OCI-LY7 (cell line): Measurements from ENCODE around the gene THOC7. TPM values are rescaled to one million over a fixed set of nuclear protein-coding genes. Genes with fewer than 3 reads are reported as not detected.

Source experiments
- BruUV-seq: library from RNA; stranded (reverse); fragments of 400-500 nt; replicated peaks from 2 replicates; lab custom pipeline; 2021; lab: Mats Ljungman, UMichigan
- CTCF ChIA-PET: fragments of 300-600 bp; sonication (Branson Sonifier 250); formaldehyde crosslinking; loops from one replicate; lab custom pipeline; 2022; ENCODE audit warnings: antibody characterized with exemption; ENCODE audit not compliant: unreplicated experiment; lab: Charles Lee
- POLR2A ChIA-PET: fragments of 300-600 bp; sonication (Branson Sonifier 250); formaldehyde crosslinking; loops from one replicate; lab custom pipeline; 2022; ENCODE audit warnings: antibody characterized with exemption; lab: Charles Lee
- DNase-seq: peaks from one replicate; pipeline ENCODE4 v3.0.0-alpha.2; 2015; ENCODE audit warnings: low spot score
- H2AFZ ChIP-seq: fragments of 200-600 bp; sonication (generic), shearing (Covaris generic); 2 replicates; pipeline ENCODE4 v1.6.1; 2014; ENCODE audit warnings: mild to moderate bottlenecking, antibody characterized with exemption, low read length, moderate library complexity
- H3K27ac ChIP-seq: fragments of 200-600 bp; sonication (generic); 2 replicates; pipeline ENCODE4 v1.5.1; 2014; ENCODE audit warnings: mixed run types, low read depth, mild to moderate bottlenecking, moderate library complexity, low read length, inconsistent platforms; ENCODE audit not compliant: poor library complexity, severe bottlenecking
- H3K36me3 ChIP-seq: fragments of 200-600 bp; sonication (generic); 2 replicates; pipeline ENCODE4 v1.6.1; 2014; ENCODE audit warnings: mild to moderate bottlenecking, antibody characterized with exemption, low read length, moderate library complexity, mixed read lengths; ENCODE audit not compliant: insufficient read depth
- H3K4me1 ChIP-seq: fragments of 200-600 bp; sonication (generic); 2 replicates; pipeline ENCODE4 v1.5.1; 2014; ENCODE audit warnings: mild to moderate bottlenecking, low read length; ENCODE audit not compliant: insufficient read depth, poor library complexity, severe bottlenecking
- H3K4me2 ChIP-seq: fragments of 200-600 bp; sonication (generic); 2 replicates; pipeline ENCODE4 v1.6.1; 2014; ENCODE audit warnings: mild to moderate bottlenecking, low read length
- H3K4me3 ChIP-seq: fragments of 200-600 bp; sonication (generic); 2 replicates; pipeline ENCODE4 v1.5.1; 2014; ENCODE audit warnings: mild to moderate bottlenecking, low read depth, low read length; ENCODE audit not compliant: poor library complexity, severe bottlenecking
- H3K79me2 ChIP-seq: fragments of 200-600 bp; sonication (generic); 2 replicates; pipeline ENCODE4 v1.6.1; 2016; ENCODE audit warnings: low read depth, mild to moderate bottlenecking, low read length, moderate library complexity, mixed read lengths; ENCODE audit not compliant: insufficient read depth
- H3K9me2 ChIP-seq: fragments of 200-600 bp; sonication (generic); 2 replicates; pipeline ENCODE4 v1.6.1; 2016; ENCODE audit warnings: mild to moderate bottlenecking, low read length, mixed read lengths; ENCODE audit not compliant: insufficient read depth
- H3K9me3 ChIP-seq: fragments of 200-600 bp; sonication (generic); 2 replicates; pipeline ENCODE4 v1.6.1; 2014; ENCODE audit warnings: mild to moderate bottlenecking, mixed run types, low read length, mixed read lengths
- H4K20me1 ChIP-seq: fragments of 200-600 bp; sonication (generic); 2 replicates; pipeline ENCODE4 v1.6.1; 2014; ENCODE audit warnings: mild to moderate bottlenecking, antibody characterized with exemption, low read length, moderate library complexity, mixed read lengths; ENCODE audit not compliant: insufficient read depth
- EZH2phosphoT487 ChIP-seq: fragments of 200-600 bp; sonication (generic); IDR thresholded peaks from 2 replicates; pipeline ENCODE4 v1.6.1; 2018; ENCODE audit warnings: low read depth, borderline replicate concordance, mild to moderate bottlenecking, mixed run types, antibody characterized with exemption, low read length, moderate library complexity, mixed read lengths
- intact Hi-C: fragments of 100-400 bp; cut with micrococcal nuclease; formaldehyde crosslinking; loops from one replicate; pipeline ENCODE4 v1.10.0; 2022; ENCODE audit not compliant: unreplicated experiment
- total RNA-seq, 2 experiments: library from RNA; depleted of rRNA in 1 of 2; stranded (reverse); fragments of >200 nt in 1 of 2; shearing (Covaris generic) in 1 of 2; gene quantifications; 2 replicates each; pipeline ENCODE4 v1.2.3, GENCODE V29; 2014 to 2022
- TF ChIP-seq, protein P1 (sequence below): fragments of 200-600 bp; sonication (generic); conservative IDR thresholded peaks from 2 replicates; pipeline ENCODE4 v1.5.1; 2014; ENCODE audit warnings: mild to moderate bottlenecking, antibody characterized with exemption, low read length, moderate library complexity, mixed read lengths

The THOC7 gene
- total RNA-seq, 2 experiments from 2014 or later: 62.2 to 103 TPM

- ChIA-PET CTCF (no interaction called here), POLR2A (no interaction called here)
- Histone ChIP-seq H3K79me2 (peaks cover 17% of the 10 kb centered on the region), H3K4me3 (no peak overlapping the region), H3K4me2 (no peak overlapping the region), H3K9me2 (no peaks in the 10 kb centered on the region), H3K27ac (no peak overlapping the region), H3K9me3 (no peaks in the 10 kb centered on the region), H4K20me1 (peaks cover 6% of the 10 kb centered on the region; the same call in 1 of the 2 replicates), H3K4me1 (no peaks in the 10 kb centered on the region), H3K36me3 (peaks cover 25% of the 10 kb centered on the region), H2AFZ (no peak overlapping the region)
- intact Hi-C loops: no loop called here
- TF ChIP-seq EZH2phosphoT487: no peak
- TF ChIP-seq, protein P1, sequence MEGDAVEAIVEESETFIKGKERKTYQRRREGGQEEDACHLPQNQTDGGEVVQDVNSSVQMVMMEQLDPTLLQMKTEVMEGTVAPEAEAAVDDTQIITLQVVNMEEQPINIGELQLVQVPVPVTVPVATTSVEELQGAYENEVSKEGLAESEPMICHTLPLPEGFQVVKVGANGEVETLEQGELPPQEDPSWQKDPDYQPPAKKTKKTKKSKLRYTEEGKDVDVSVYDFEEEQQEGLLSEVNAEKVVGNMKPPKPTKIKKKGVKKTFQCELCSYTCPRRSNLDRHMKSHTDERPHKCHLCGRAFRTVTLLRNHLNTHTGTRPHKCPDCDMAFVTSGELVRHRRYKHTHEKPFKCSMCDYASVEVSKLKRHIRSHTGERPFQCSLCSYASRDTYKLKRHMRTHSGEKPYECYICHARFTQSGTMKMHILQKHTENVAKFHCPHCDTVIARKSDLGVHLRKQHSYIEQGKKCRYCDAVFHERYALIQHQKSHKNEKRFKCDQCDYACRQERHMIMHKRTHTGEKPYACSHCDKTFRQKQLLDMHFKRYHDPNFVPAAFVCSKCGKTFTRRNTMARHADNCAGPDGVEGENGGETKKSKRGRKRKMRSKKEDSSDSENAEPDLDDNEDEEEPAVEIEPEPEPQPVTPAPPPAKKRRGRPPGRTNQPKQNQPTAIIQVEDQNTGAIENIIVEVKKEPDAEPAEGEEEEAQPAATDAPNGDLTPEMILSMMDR: no peak
- BruUV-seq: no TSS peak
- DNase-seq: no peak
Measured at GRCh38 chr3:63849175-63849574, 14.4 kb downstream of the THOC7 start.

DNA sequence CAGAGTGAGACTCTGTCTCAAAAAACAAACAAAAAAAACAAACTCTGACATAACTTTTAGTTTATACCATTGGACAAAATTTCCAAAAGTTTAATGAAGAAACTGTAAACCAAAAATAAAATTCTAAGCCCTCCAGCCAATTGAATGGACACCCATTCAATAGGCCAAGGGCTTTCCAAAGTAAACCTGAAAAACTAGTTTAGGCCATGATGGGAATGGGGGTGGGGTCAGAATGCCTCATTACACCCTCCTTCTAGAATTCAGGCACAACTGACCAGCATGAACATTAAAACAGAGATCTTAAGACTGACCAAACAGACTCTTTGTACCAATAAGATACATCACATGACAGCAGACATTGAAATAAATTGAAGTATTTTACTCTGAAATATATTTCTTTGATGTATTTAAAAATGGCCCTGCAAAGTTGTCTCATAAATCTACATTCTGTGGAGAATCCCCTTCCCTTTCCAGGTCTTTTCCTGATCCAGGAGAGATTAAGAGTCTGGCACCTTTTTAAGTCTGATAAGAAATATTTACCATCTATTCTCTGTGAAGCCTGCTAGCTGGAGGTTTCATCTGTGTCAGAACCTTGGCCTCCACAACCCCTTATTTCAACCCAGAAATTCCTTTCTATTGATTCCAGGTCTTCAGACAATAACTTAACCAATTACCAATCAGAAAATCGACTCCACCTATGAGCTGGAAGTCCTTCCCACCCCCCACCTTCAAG is 15.7 kb downstream of the THOC7 start:
- no peaks in the 10 kb centered on the region for H3K4me1 ChIP-seq
- H3K27ac ChIP-seq: no peak overlapping the region
- no peak overlapping the region for H3K4me2 ChIP-seq
- 0 out of 2 replicates have a peak, but pooled peaks cover 8% of the 10 kb centered on the region for H3K79me2 ChIP-seq
- intact Hi-C loops: no loop called here
- DNase-seq: no peak
- no peak for TF ChIP-seq EZH2phosphoT487
- TF ChIP-seq, protein P1: no peak
- H3K36me3 ChIP-seq: peaks cover 19% of the 10 kb centered on the region
- peaks cover 3% of the 10 kb centered on the region; the same call in 1 of the 2 replicates for H4K20me1 ChIP-seq
- no peak overlapping the region for H2AFZ ChIP-seq
- H3K9me3 ChIP-seq: no peaks in the 10 kb centered on the region
- CTCF ChIA-PET: no interaction called here
- no TSS peak for BruUV-seq
- POLR2A ChIA-PET: no interaction called here
- H3K4me3 ChIP-seq: no peak overlapping the region
- H3K9me2 ChIP-seq: no peaks in the 10 kb centered on the region

GRCh38 chr3:63845215-63845614 is 18.4 kb downstream of the THOC7 start:
- TF ChIP-seq, protein P1: no peak
- TF ChIP-seq EZH2phosphoT487: no peak
- ChIA-PET POLR2A (interaction anchor here (0.6 to 1.0 kb wide), 2 partner anchors 9 to 16 kb away, joined by 3 read pairs; no protein-coding TSS in a partner anchor), CTCF (no interaction called here)
- H4K20me1 ChIP-seq: peaks cover 3% of the 10 kb centered on the region; the same call in 1 of the 2 replicates
- peaks cover 18% of the 10 kb centered on the region; the same call in 1 of the 2 replicates for H3K79me2 ChIP-seq
- H3K9me2 ChIP-seq: no peaks in the 10 kb centered on the region
- no peaks in the 10 kb centered on the region for H3K4me1 ChIP-seq
- H3K4me3 ChIP-seq: no peak overlapping the region
- intact Hi-C loops: no loop called here
- no TSS peak for BruUV-seq
- no peak overlapping the region for H3K27ac ChIP-seq
- H3K9me3 ChIP-seq: no peaks in the 10 kb centered on the region
- no peaks in the 10 kb centered on the region; the same call in 1 of the 2 replicates for H3K36me3 ChIP-seq
- H3K4me2 ChIP-seq: no peak overlapping the region
- DNase-seq: no peak
- H2AFZ ChIP-seq: no peak overlapping the region
